CD4-positive, alpha-beta memory T cell (primary cell): ENCODE data around the gene TBC1D21. TPM values are rescaled to one million over a fixed set of nuclear protein-coding genes. Genes with fewer than 3 reads are reported as not detected.

Source experiments
- CTCF ChIA-PET: fragments of 350-600 bp; sonication (Branson Sonifier 250); formaldehyde crosslinking; loops from one replicate; lab custom pipeline; 2021; ENCODE audit warnings: inconsistent platforms; ENCODE audit not compliant: partially characterized antibody; lab: Charles Lee
- POLR2A ChIA-PET: fragments of 350-600 bp; sonication (Branson Sonifier 250); formaldehyde crosslinking; loops from one replicate; lab custom pipeline; 2021; ENCODE audit not compliant: partially characterized antibody; lab: Charles Lee
- DNase-seq, 5 donors: peaks; one replicate each; pipeline versions ENCODE4 v3.0.0 to v3.0.0-alpha.2; 2020 to 2022; ENCODE audit warnings: mixed read lengths in 1 of 5
- H3K27ac ChIP-seq: one replicate; pipeline ENCODE4 v1.7.0; 2013; ENCODE audit warnings: low read depth, low read length
- H3K27me3 ChIP-seq: 2 replicates; pipeline ENCODE4 v1.7.0; 2013; ENCODE audit warnings: mild to moderate bottlenecking, low read length, moderate library complexity; ENCODE audit not compliant: insufficient read depth
- H3K36me3 ChIP-seq: 2 replicates; pipeline ENCODE4 v1.7.0; 2013; ENCODE audit warnings: mild to moderate bottlenecking, low read length, moderate library complexity; ENCODE audit not compliant: insufficient read depth
- H3K4me1 ChIP-seq: 2 replicates; pipeline ENCODE4 v1.7.0; 2013; ENCODE audit warnings: mild to moderate bottlenecking, low read length, moderate library complexity; ENCODE audit not compliant: insufficient read depth
- H3K4me3 ChIP-seq, 2 donors: one replicate each; pipeline ENCODE4 v1.7.0; 2013; ENCODE audit warnings: low read length in 2 of 2, mild to moderate bottlenecking in 1 of 2
- H3K9me3 ChIP-seq, 2 donors: one replicate each; pipeline ENCODE4 v1.7.0; 2013; ENCODE audit warnings: low read length in 2 of 2, control low read depth in 1 of 2; ENCODE audit not compliant: control insufficient read depth in 1 of 2
- H3K27ac Mint-ChIP-seq, 7 donors: one replicate each; pipeline ENCODE4 v1.8.0; 2020 to 2021; ENCODE audit warnings: mixed read lengths in 7 of 7, mild to moderate bottlenecking in 6 of 7, inconsistent platforms in 3 of 7, moderate library complexity in 3 of 7
- H3K27me3 Mint-ChIP-seq, 2 donors: one replicate each; pipeline ENCODE4 v1.8.0; 2020 to 2021; ENCODE audit warnings: mixed read lengths in 2 of 2
- H3K36me3 Mint-ChIP-seq, 2 donors: one replicate each; pipeline ENCODE4 v1.8.0; 2020 to 2021; ENCODE audit warnings: mixed read lengths in 2 of 2, inconsistent platforms in 1 of 2, mild to moderate bottlenecking in 1 of 2
- H3K4me1 Mint-ChIP-seq, 4 donors: one replicate each; pipeline ENCODE4 v1.8.0; 2020 to 2021; ENCODE audit warnings: mixed read lengths in 4 of 4, mild to moderate bottlenecking in 1 of 4
- H3K4me3 Mint-ChIP-seq, 8 donors: one replicate each; pipeline ENCODE4 v1.8.0; 2020 to 2021; ENCODE audit warnings: mixed read lengths in 8 of 8, mild to moderate bottlenecking in 7 of 8, moderate library complexity in 6 of 8, inconsistent platforms in 3 of 8
- H3K9me3 Mint-ChIP-seq, 8 donors: one replicate each; pipeline ENCODE4 v1.8.0; 2020 to 2021; ENCODE audit warnings: mixed read lengths in 8 of 8, mild to moderate bottlenecking in 5 of 8, inconsistent platforms in 3 of 8, moderate library complexity in 1 of 8
- intact Hi-C: fragments of 100-400 bp; cut with micrococcal nuclease; formaldehyde crosslinking; loops from one replicate; pipeline ENCODE4 v1.15.1; 2023
- polyA plus RNA-seq, 2 donors: library from polyadenylated mRNA; unstranded; fragments of 300-500 nt; fragmentation: Illumina TruSeq; gene quantifications; one replicate each; pipeline ENCODE4 v1.2.3, GENCODE V29; 2021
- total RNA-seq, 2 experiments: library from RNA; stranded (reverse); gene quantifications; one replicate each; pipeline ENCODE4 v1.2.3, GENCODE V29; 2021

TBC1D21 gene
- total and polyA plus RNA-seq, 4 experiments from 2014 or later, result not detected

DNA sequence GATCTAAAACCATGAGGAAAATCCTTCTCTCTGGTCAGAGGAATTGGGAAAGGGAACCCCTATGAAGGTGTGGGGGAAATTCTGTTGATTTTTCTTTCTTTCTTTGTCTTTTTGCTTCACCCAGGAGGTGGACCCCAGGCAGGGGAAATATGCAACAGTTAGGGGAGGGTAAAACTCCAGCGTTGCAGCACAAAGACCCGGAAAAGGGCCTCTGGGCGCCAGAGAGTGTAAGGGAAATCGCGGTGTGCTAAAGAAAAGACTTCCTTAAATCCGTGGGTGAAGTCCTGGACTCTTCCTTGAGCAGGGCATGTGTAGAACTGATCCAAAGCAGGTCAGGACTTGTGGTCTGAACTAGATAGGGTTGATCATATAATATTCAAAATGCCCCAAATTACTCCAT, 11.1 kb upstream of the TBC1D21 start:
- CTCF ChIA-PET, result no interaction called here
- peaks cover 21 to 23% of the 10 kb centered on the region in 2 donors for H3K27me3 Mint-ChIP-seq
- no peak overlapping the region for H3K4me3 Mint-ChIP-seq
- Histone ChIP-seq H3K9me3 (no peaks in the 10 kb centered on the region), H3K36me3 (no peaks in the 10 kb centered on the region), H3K4me3 (no peak overlapping the region), H3K27ac (no peak overlapping the region), H3K27me3 (peaks cover 4% of the 10 kb centered on the region), H3K4me1 (peaks cover 7% of the 10 kb centered on the region)
- H3K36me3 Mint-ChIP-seq, result no peaks in the 10 kb centered on the region
- H3K9me3 Mint-ChIP-seq, result peaks cover 0 to 4% (median 0%) of the 10 kb centered on the region in 8 donors
- intact Hi-C loops, result no loop called here
- POLR2A ChIA-PET, result no interaction called here
- H3K4me1 Mint-ChIP-seq, result peaks cover 0 to 8% (median 4%) of the 10 kb centered on the region in 4 donors
- H3K27ac Mint-ChIP-seq, result no peak overlapping the region
- DNase-seq, result no peak

DNA sequence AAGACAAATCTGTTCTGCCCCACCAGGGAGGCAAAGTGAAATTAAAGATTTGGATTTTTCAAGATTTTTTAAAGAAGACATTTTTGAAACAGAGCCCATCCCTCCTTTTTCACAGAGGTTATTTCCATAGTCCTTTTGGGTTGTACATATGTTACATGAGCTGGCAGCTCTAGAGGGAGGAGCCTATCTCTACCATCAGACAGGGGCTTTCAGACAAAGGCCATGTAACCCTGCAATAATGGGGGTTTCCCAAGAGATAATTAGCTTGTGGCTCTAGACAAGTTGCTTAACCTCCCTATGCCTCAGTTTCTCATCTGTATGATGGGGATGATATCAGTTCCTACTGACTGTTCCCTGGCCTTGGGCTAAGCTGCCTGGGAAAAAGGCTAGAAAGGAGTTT, 8.0 kb upstream of the TBC1D21 start:
- Histone ChIP-seq H3K9me3 (no peaks in the 10 kb centered on the region), H3K4me1 (peaks cover 7% of the 10 kb centered on the region), H3K27me3 (peaks cover 4% of the 10 kb centered on the region), H3K36me3 (no peaks in the 10 kb centered on the region), H3K27ac (no peak overlapping the region), H3K4me3 (no peak overlapping the region)
- CTCF ChIA-PET, result interaction anchor here (0.8 to 2.3 kb wide), 3 partner anchors 9 to 43 kb away, joined by 3 to 6 read pairs (median 4); no protein-coding TSS in a partner anchor
- H3K4me1 Mint-ChIP-seq, result peaks cover 0 to 8% (median 4%) of the 10 kb centered on the region in 4 donors
- POLR2A ChIA-PET, result no interaction called here
- no peak overlapping the region for H3K4me3 Mint-ChIP-seq
- H3K36me3 Mint-ChIP-seq, result no peaks in the 10 kb centered on the region
- no peak overlapping the region for H3K27ac Mint-ChIP-seq
- peaks cover 0 to 4% (median 0%) of the 10 kb centered on the region in 8 donors for H3K9me3 Mint-ChIP-seq
- intact Hi-C loops, result no loop called here
- DNase-seq, result no peak
- peaks cover 12 to 24% of the 10 kb centered on the region in 2 donors for H3K27me3 Mint-ChIP-seq

DNA sequence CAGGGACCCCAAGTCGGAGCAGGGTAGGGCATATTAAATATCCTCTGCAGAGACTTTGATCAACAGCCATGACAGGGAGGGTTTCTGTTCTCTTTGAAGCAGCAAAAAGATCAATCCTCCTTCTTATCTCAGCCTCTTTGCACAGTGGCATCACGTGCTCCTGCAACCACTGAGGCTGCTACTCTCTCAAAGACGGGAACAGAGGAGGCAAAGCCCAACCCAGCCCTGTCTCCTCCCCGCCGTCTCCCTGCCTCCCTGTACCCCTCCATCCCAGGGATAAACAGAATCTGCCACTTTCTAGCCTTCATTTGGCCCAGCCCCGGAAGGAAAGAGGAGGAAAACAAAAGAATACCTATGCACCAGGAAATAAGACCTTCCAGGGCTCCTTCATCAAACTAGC, 7.5 kb upstream of the TBC1D21 start:
- H3K27ac Mint-ChIP-seq, result peak overlapping the region in 2 of 7 donors; percentile 2 to 37
- H3K9me3 ChIP-seq, result no peaks in the 10 kb centered on the region
- no peaks in the 10 kb centered on the region for H3K36me3 ChIP-seq
- no peak overlapping the region for H3K4me3 ChIP-seq
- H3K4me1 ChIP-seq, result peaks cover 7% of the 10 kb centered on the region
- H3K4me1 Mint-ChIP-seq, result peaks cover 0 to 8% (median 4%) of the 10 kb centered on the region in 4 donors
- ChIA-PET POLR2A (no interaction called here), CTCF (interaction anchor here (0.8 to 2.3 kb wide), 2 partner anchors 9 to 42 kb away, joined by 4 to 6 read pairs; no protein-coding TSS in a partner anchor)
- peaks cover 17 to 25% of the 10 kb centered on the region in 2 donors for H3K27me3 Mint-ChIP-seq
- peak overlapping the region in 3 of 8 donors; percentile 15 to 33 (median 17) for H3K4me3 Mint-ChIP-seq
- intact Hi-C loops, result no loop called here
- DNase-seq, result peak in 1 of 5 donors; percentile 5
- peaks cover 0 to 4% (median 0%) of the 10 kb centered on the region in 8 donors for H3K9me3 Mint-ChIP-seq
- peaks cover 4% of the 10 kb centered on the region for H3K27me3 ChIP-seq
- no peak overlapping the region for H3K27ac ChIP-seq
- no peaks in the 10 kb centered on the region for H3K36me3 Mint-ChIP-seq

GRCh38 chr15:73866481-73866880, 6.9 kb upstream of the TBC1D21 start:
- Mint-ChIP-seq H3K9me3 (peaks cover 0 to 4% (median 0%) of the 10 kb centered on the region in 8 donors), H3K4me1 (peaks cover 0 to 8% (median 4%) of the 10 kb centered on the region in 4 donors), H3K36me3 (no peaks in the 10 kb centered on the region), H3K27ac (no peak overlapping the region), H3K4me3 (no peak overlapping the region), H3K27me3 (peaks cover 18 to 29% of the 10 kb centered on the region in 2 donors)
- no peaks in the 10 kb centered on the region for H3K36me3 ChIP-seq
- H3K27me3 ChIP-seq, result peaks cover 4% of the 10 kb centered on the region
- no peak for DNase-seq
- H3K9me3 ChIP-seq, result no peaks in the 10 kb centered on the region
- H3K4me3 ChIP-seq, result no peak overlapping the region
- ChIA-PET POLR2A (no interaction called here), CTCF (interaction anchor here (2.3 kb wide), 1 partner anchor 42 kb away, joined by 6 read pairs; no protein-coding TSS in a partner anchor)
- intact Hi-C loops, result no loop called here
- peaks cover 7% of the 10 kb centered on the region for H3K4me1 ChIP-seq
- no peak overlapping the region for H3K27ac ChIP-seq

DNA sequence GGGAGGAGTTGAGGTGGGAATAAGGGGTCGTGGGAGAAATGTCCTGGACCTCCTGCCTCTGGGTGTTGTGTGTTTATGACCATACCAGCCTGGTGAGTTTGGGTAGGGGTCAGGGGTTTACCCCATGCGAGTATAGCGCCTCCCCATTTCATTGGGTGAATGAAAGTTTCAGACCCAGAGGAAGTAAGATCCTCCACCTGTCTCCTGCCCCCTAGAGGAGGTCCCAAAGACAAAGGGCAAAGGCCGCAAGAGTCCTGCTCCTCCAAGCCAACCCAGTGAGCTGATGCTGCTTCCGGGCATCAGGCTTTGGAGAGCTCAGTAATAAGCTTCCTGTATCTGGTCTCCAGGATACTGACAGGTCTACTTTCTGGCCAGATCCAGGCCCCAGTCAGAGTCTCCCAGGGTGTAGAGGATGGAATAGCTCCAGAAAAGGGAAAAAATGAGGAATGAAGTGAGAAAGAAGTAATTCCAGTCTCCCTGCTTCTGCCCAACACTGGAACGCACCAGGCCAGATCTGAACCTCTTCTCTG, 6.4 kb upstream of the TBC1D21 start:
- Histone ChIP-seq H3K27me3 (peaks cover under 1% of the 10 kb centered on the region), H3K27ac (no peak overlapping the region), H3K4me3 (no peak overlapping the region), H3K36me3 (no peaks in the 10 kb centered on the region), H3K9me3 (no peaks in the 10 kb centered on the region), H3K4me1 (peaks cover 7% of the 10 kb centered on the region)
- Mint-ChIP-seq H3K36me3 (no peaks in the 10 kb centered on the region), H3K27me3 (peaks cover 18 to 28% of the 10 kb centered on the region in 2 donors), H3K4me1 (peaks cover 0 to 8% (median 4%) of the 10 kb centered on the region in 4 donors), H3K27ac (no peak overlapping the region), H3K9me3 (peaks cover 0 to 4% (median 0%) of the 10 kb centered on the region in 8 donors), H3K4me3 (no peak overlapping the region)
- CTCF ChIA-PET, result interaction anchor here (2.3 kb wide), 1 partner anchor 41 kb away, joined by 6 read pairs; no protein-coding TSS in a partner anchor
- no peak for DNase-seq
- intact Hi-C loops, result no loop called here
- POLR2A ChIA-PET, result no interaction called here

DNA sequence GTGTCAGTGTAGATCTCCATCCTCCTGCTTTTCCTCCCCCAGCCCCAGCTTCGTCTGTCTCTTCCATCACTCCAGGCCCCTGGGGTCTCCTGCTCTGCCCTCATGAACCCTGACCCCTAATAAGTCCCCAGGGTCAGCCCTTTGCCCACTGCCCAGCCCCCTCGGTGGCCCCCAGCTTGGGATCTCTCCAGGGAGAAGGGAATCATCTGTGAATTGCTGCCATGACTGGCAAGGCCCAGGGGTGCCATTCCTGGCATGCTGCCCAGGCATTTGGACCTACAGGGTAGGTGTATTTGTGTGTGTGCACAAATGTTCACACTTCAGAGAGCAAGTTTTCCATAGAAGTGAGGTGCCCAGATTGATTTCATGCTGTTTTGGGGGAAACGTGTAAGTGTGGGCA, 5.9 kb upstream of the TBC1D21 start:
- Mint-ChIP-seq H3K4me3 (no peak overlapping the region), H3K4me1 (peaks cover 0 to 8% (median 4%) of the 10 kb centered on the region in 4 donors), H3K27ac (no peak overlapping the region), H3K9me3 (peaks cover 0 to 4% (median 0%) of the 10 kb centered on the region in 8 donors), H3K36me3 (no peaks in the 10 kb centered on the region), H3K27me3 (peaks cover 16 to 27% of the 10 kb centered on the region in 2 donors)
- peaks cover 7% of the 10 kb centered on the region for H3K4me1 ChIP-seq
- H3K27me3 ChIP-seq, result peaks cover 1% of the 10 kb centered on the region
- DNase-seq, result no peak
- no peak overlapping the region for H3K27ac ChIP-seq
- no peak overlapping the region for H3K4me3 ChIP-seq
- POLR2A ChIA-PET, result no interaction called here
- CTCF ChIA-PET, result no interaction called here
- intact Hi-C loops, result no loop called here
- no peaks in the 10 kb centered on the region for H3K9me3 ChIP-seq
- H3K36me3 ChIP-seq, result no peaks in the 10 kb centered on the region

- peaks cover 7% of the 10 kb centered on the region for H3K4me1 ChIP-seq
- no peak overlapping the region for H3K27ac ChIP-seq
- peaks cover 5% of the 10 kb centered on the region for H3K27me3 ChIP-seq
- Mint-ChIP-seq H3K27me3 (peaks cover 21 to 32% of the 10 kb centered on the region in 2 donors), H3K27ac (no peak overlapping the region), H3K4me1 (peaks cover 0 to 8% (median 4%) of the 10 kb centered on the region in 4 donors), H3K36me3 (no peaks in the 10 kb centered on the region), H3K9me3 (peaks cover 0 to 4% (median 0%) of the 10 kb centered on the region in 8 donors), H3K4me3 (no peak overlapping the region)
- ChIA-PET POLR2A (no interaction called here), CTCF (no interaction called here)
- no peaks in the 10 kb centered on the region for H3K9me3 ChIP-seq
- no peaks in the 10 kb centered on the region for H3K36me3 ChIP-seq
- intact Hi-C loops, result no loop called here
- no peak for DNase-seq
- H3K4me3 ChIP-seq, result no peak overlapping the region
Observed at GRCh38 chr15:73867956-73868355, 5.4 kb upstream of the TBC1D21 start.
